OCI-M2 (cell line): Measurements from ENCODE around the gene ERBB3.

ENCODE experiments used
- DNase-seq: peaks from one replicate; lab custom pipeline; 2025; ENCODE audit not compliant: unreplicated experiment; lab: John Stamatoyannopoulos, UW

Gene ERBB3

DNA sequence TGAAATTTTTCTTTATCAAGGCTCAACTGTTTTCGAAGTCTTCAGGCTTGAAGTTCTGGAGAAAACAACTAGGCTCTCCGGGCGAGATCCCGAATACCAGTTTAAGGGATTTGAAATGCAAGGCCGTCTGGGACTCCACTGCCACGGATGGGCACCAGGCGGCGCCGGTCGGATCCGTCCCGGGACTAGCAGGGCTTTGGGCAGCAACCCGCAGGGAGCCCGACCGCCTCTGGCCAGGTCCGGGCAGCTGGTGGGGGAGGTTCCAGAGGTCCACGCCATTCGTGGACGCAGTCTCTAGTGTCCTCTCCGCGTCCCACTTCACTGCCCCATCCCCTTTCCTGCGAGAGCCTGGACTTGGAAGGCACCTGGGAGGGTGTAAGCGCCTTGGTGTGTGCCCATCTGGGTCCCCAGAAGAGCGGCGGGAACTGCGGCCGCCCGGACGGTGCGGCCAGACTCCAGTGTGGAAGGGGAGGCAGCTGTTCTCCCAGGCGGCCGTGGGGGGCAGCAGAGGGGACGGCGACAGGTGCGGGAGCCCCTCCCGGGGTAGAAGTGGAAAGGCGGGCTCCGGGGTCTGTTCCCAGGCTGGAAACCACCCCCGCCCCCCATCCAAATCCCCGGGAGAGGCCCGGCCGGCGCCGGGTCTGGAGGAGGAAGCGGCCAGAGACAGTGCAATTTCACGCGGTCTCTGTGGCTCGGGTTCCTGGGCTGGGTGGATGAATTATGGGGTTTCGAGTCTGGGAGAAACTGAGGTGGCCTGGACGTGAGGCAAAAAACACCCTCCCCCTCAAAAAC is 838 bp upstream of the ERBB3 start:
- DNase-seq, result no peak

DNA sequence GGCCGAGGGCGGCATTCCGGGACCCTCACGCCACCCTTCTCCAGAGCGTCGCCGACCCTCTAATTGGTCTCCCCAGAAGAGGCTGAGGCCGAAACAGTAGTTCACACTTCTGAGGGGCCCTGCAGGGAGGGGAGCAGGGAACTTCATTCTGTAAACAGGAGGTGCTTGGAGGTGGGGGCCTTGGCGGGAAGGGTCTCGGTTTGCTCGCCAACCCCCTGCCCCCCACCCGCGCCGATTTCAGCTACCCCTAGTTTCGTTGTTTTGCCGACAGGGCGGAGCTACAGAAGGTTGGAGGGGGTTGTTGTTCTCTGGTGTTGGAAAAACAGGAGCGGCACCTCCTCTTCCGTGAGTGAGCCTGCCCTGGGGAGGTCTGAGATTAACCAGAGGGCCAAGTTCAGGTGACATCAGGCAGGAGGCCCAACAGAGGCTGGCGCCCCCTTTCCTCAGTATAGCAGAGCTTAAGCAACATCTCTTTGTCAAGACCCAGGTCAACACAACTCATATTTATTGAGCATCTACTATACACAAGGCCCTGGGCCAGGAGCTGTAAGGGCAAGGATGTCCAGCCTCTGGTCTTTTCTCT is 682 bp downstream of the ERBB3 start:
- DNase-seq, result no peak

- no peak for DNase-seq
These were observed 1.7 kb downstream of the ERBB3 start for GRCh38 chr12:56081393-56082347.

DNA sequence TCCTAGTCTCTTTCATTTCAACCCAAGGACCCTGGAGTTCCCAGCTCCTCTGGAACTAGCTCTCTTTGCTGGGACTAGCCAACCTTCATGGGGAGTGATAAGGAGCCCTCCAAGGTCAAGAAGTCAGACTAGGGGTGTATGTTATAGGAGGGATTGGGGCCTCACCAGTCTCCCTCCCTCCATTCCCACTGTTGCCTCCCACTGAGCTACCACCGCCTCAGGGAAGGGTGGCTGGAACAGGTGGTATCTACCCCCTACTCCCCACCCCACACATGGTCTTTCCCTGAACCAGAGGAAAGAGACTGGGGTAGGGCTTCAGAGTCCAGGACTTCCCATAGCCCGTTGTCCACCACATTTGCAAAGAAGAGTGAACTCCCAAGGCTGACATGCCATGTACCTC is 2.4 kb downstream of the ERBB3 start:
- no peak for DNase-seq

- DNase-seq, result no peak
These were observed 3.0 kb downstream of the ERBB3 start for GRCh38 chr12:56082967-56083366.

DNA sequence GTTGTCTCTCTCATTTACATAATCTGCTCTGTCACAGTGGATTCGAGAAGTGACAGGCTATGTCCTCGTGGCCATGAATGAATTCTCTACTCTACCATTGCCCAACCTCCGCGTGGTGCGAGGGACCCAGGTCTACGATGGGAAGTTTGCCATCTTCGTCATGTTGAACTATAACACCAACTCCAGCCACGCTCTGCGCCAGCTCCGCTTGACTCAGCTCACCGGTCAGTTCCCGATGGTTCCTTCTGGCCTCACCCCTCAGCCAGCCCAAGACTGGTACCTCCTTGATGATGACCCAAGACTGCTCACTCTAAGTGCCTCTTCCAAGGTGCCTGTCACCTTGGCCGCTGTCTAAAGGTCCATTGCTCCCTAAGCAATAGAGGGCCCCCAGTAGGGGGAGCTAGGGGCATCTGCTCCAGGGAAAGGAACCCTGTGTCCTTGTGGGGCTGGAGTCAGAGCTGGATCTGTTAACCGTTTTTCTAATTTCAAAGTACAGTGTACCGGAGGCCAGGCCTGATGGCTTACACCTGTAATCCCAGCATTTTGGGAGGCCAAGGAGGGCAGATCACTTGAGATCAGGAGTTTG is 5.1 kb downstream of the ERBB3 start:
- no peak for DNase-seq

DNA sequence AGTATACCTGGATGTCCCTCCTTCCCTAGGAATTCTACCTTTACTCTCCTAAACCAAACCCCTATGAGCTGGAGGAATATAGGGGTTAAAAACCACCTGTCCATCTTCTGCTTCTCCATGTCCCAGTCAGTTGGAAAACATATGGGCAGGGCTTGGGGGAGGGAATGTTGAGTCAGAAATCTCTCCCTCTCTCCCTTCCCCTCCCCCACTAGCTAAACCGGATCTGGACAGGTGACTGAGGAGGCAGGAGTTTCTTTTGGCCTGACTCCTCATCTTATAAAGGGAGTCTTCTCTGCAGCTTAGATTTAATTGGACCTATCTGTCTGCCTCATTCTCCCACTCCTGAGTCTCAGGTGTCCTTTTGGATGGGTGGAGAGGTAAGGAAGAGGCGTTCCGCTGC is 6.1 kb downstream of the ERBB3 start:
- DNase-seq, result no peak

DNA sequence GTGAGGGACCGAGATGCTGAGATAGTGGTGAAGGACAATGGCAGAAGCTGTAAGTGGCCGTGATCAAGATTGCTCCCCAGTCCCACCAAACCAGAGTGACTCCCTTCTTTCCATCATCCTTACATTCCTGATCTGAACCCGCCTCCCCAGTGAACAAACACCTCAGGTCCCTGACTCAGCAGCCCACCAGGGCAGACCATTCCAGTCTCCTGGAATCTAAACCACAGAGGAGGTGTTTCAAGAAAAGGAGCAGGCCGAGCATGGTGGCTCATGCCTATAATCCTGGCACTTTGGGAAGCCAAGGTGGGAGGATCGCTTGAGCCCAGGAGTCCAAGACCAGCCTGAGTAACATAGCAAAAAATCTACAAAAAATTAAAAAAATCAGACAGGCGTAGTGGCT is 6.6 kb downstream of the ERBB3 start:
- DNase-seq, result no peak

DNA sequence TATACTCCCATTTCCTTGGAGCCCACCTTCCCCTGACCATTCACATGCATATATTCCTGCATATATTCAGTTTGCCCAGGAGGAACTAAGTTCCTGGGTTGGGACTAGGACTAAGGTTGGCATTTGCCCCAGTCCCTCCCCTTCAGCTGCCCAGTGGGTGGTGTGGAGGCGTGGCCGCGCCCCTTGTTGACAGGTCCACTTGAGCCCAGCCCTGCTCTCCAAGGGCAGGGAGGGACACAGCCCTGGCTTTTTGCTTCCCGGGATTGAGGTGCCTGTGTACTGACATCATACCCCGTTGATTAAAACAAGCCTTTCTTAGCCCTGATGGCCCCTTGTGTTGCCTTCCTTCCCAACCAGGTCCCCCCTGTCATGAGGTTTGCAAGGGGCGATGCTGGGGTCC is 7.3 kb downstream of the ERBB3 start:
- DNase-seq, result no peak

DNA sequence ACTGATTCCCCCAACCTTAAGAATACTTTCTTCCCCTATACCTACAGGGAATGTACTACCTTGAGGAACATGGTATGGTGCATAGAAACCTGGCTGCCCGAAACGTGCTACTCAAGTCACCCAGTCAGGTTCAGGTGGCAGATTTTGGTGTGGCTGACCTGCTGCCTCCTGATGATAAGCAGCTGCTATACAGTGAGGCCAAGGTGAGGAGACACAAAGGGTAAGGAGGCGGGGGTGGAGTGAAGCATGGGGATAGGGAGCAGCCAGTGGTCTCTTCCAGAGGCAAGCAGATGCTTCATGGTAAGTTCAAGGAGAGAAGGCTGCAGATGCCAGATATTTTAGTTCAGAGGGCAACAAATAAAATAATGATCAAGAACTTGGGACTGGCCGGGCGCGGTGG is 17.8 kb downstream of the ERBB3 start:
- DNase-seq, result no peak

DNA sequence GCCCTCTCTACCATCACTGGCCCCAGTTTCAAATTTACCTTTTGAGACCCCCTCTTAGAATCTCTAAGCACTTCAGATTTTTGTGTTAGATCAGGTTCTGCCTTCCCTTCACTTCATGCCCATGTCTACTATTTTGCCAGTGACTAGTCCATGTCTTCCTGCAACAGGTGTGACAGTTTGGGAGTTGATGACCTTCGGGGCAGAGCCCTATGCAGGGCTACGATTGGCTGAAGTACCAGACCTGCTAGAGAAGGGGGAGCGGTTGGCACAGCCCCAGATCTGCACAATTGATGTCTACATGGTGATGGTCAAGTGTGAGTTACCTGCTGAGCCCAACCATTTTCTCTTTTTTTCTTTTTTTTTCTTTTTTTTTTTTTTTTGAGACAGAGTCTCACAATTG is 18.6 kb downstream of the ERBB3 start:
- no peak for DNase-seq

- DNase-seq, result no peak
These were observed 19.8 kb downstream of the ERBB3 start for GRCh38 chr12:56099787-56100186.

DNA sequence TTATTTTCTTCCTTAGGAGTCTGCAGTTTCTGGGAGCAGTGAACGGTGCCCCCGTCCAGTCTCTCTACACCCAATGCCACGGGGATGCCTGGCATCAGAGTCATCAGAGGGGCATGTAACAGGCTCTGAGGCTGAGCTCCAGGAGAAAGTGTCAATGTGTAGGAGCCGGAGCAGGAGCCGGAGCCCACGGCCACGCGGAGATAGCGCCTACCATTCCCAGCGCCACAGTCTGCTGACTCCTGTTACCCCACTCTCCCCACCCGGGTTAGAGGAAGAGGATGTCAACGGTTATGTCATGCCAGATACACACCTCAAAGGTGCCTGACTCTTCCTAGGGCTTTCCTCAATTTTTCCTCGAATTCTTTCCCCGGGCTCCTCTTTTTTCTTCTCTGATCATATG is 21.1 kb downstream of the ERBB3 start:
- no peak for DNase-seq

- DNase-seq, result no peak
These were observed 22.7 kb downstream of the ERBB3 start for GRCh38 chr12:56102683-56103065.

- DNase-seq, result no peak
These were observed 23.2 kb downstream of the ERBB3 start for GRCh38 chr12:56103066-56103711.

DNA sequence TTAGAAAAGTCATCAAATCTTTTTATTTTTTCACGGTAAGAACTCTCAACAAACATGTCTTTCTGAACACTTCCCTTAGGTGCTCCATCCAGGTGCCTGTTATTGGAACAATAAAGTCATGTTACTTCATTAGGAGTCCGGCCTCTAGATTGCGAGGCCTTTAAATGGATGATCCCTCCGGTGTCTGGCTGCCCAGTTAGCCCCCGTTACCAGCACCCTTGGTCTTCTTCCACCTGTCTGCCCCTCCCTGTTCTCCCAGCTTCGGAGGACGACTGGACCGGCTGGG is 23.8 kb downstream of the ERBB3 start:
- DNase-seq, result no peak

DNA sequence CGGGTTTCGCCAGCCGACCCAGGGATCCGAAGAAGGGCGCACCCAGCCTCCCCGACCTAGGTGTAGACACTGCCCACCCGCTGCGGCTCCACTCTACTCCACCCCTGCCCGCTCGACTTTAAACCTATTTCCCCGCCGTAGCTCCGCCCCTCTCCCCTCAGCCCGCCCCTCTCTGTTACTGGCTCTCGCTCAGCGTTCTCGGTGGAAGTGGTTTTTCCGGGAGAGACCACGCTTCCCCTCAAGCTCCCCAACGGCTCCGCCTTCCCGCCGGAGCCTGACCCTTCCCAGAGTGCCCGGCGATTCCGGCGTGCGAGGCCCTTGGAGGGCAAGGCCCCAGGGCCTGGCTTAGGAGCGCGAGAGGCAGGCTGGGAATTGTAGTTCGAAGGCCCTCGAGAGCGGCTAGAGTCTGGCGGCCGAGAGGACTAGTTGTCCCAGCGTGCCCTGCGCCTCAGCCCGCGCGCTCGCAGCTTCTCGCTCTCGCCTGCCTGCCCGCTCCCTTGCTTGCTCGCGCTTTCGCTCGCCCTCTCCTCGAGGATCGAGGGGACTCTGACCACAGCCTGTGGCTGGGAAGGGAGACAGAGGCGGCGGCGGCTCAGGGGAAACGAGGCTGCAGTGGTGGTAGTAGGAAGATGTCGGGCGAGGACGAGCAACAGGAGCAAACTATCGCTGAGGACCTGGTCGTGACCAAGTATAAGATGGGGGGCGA is 24.3 kb downstream of the ERBB3 start, which contains the start of gene PA2G4:
Gene PA2G4 (plus strand): TSS at position 451 of the 706 bp plus-strand sequence. CDS start 179 bp downstream, at position 630.
- DNase-seq, result peak; percentile 87

GRCh38 chr12:56104815-56105608 is 25.0 kb downstream of the ERBB3 start:
- no peak for DNase-seq

DNA sequence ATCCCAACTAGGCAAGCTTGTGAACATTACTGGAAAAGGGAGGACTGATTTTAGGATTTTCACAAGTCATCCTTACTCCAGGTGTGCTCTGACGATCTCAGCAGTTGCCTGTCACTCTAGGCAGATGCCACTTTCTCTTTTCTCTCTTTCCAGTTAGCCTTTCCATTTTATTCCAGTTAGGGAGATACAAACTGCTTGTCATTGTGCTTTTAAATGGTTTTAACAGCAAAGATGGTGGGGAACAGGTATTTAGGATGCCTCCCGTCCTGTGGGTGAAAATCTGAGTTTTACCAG is 25.6 kb downstream of the ERBB3 start:
- no peak for DNase-seq

- DNase-seq, result no peak
These were observed 27.3 kb downstream of the ERBB3 start for GRCh38 chr12:56107242-56107641.
